Lower lobe of right lung (tissue), 2 donors: ENCODE measurements around the gene PLAC9. TPM values are rescaled to one million over a fixed set of nuclear protein-coding genes. Genes with fewer than 3 reads are reported as not detected.
A peak's percentile ranks its signal among the peaks of the same experiment; 100 is the strongest.

Experiments used
- ATAC-seq, 2 donors: fragments of 200-7000 bp; cut with Tn5 transposase; one replicate each; pipeline ENCODE4 v1.9.1; 2020 to 2022; ENCODE audit warnings: mild to moderate bottlenecking in 2 of 2, moderate library complexity in 2 of 2
- DNase-seq: peaks from one replicate; pipeline ENCODE4 v3.0.0-alpha.2; 2020
- H3K27ac ChIP-seq: fragments of 200-600 bp; one replicate; pipeline ENCODE4 v1.8.0; 2022
- H3K27me3 ChIP-seq: fragments of 200-600 bp; one replicate; pipeline ENCODE4 v1.8.0; 2022; ENCODE audit warnings: low read depth
- H3K36me3 ChIP-seq: fragments of 200-600 bp; one replicate; pipeline ENCODE4 v1.8.0; 2022; ENCODE audit warnings: mild to moderate bottlenecking
- H3K4me1 ChIP-seq: fragments of 200-600 bp; one replicate; pipeline ENCODE4 v1.8.0; 2022
- H3K4me3 ChIP-seq: fragments of 200-600 bp; one replicate; pipeline ENCODE4 v1.8.0; 2022; ENCODE audit warnings: mild to moderate bottlenecking
- H3K9me3 ChIP-seq: fragments of 200-600 bp; one replicate; pipeline ENCODE4 v1.8.0; 2022
- CTCF ChIP-seq: fragments of 200-600 bp; IDR thresholded peaks from one replicate; pipeline ENCODE4 v1.8.0; 2022; ENCODE audit warnings: antibody characterized with exemption, mild to moderate bottlenecking
- intact Hi-C: fragments of 100-400 bp; cut with DNase I; formaldehyde crosslinking; loops from one replicate; pipeline ENCODE4 v1.11.0; 2022
- total RNA-seq: library from RNA; stranded (reverse); fragmentation: NEBNext Ultra II Directional; extraction: Animal tissue kit (Norgen Biotek cat#: 25700); gene quantifications from one replicate; pipeline ENCODE4 v1.2.1, GENCODE V29; 2021
- donor health status: DM: no; HTN: yes; CAD: no; lungs with severe emphysema.

PLAC9 gene
- total RNA-seq, 1 donor from 2014 or later = 38.0 TPM

- H3K27me3 ChIP-seq = peaks cover 22% of the 10 kb centered on the region
- DNase-seq = peak; percentile 73
- no peak for TF ChIP-seq CTCF
- H3K4me3 ChIP-seq = no peak overlapping the region
- H3K27ac ChIP-seq = peak overlapping the region; percentile 73
- H3K36me3 ChIP-seq = no peaks in the 10 kb centered on the region
- peaks cover 24% of the 10 kb centered on the region for H3K4me1 ChIP-seq
- H3K9me3 ChIP-seq = no peaks in the 10 kb centered on the region
- intact Hi-C loops = no loop called here
- ATAC-seq = peak; percentile 62 to 70
These were observed 3.6 kb downstream of the PLAC9 start for GRCh38 chr10:80136134-80136571.

- H3K4me1 ChIP-seq = peaks cover 23% of the 10 kb centered on the region
- no peak for TF ChIP-seq CTCF
- H3K27ac ChIP-seq = peak overlapping the region; percentile 73
- H3K27me3 ChIP-seq = peaks cover 22% of the 10 kb centered on the region
- peak in 1 of 2 donors; percentile 13 for ATAC-seq
- intact Hi-C loops = no loop called here
- H3K36me3 ChIP-seq = no peaks in the 10 kb centered on the region
- DNase-seq = no peak
- H3K9me3 ChIP-seq = no peaks in the 10 kb centered on the region
- H3K4me3 ChIP-seq = no peak overlapping the region
These were observed 4.7 kb downstream of the PLAC9 start for GRCh38 chr10:80137031-80137862.

- Histone ChIP-seq H3K27me3 (peaks cover 22% of the 10 kb centered on the region), H3K36me3 (no peaks in the 10 kb centered on the region), H3K27ac (peak overlapping the region; percentile 73), H3K4me3 (no peak overlapping the region), H3K4me1 (peaks cover 16% of the 10 kb centered on the region), H3K9me3 (no peaks in the 10 kb centered on the region)
- intact Hi-C loops = no loop called here
- TF ChIP-seq CTCF = no peak
- ATAC-seq (no peak), DNase-seq (no peak)
These were observed 5.4 kb downstream of the PLAC9 start for GRCh38 chr10:80137920-80138319.

- intact Hi-C loops = no loop called here
These were observed 6.7 kb downstream of the PLAC9 start for GRCh38 chr10:80139265-80139664.

GRCh38 chr10:80140251-80140650 lies 7.7 kb downstream of the PLAC9 start:
- Histone ChIP-seq H3K36me3 (no peaks in the 10 kb centered on the region), H3K4me1 (peaks cover 26% of the 10 kb centered on the region), H3K27me3 (peaks cover 14% of the 10 kb centered on the region), H3K4me3 (no peak overlapping the region), H3K9me3 (no peaks in the 10 kb centered on the region), H3K27ac (no peak overlapping the region)
- DNase-seq (no peak), ATAC-seq (no peak)
- intact Hi-C loops = loop anchor here (10.0 kb wide), 1 partner anchor 65 kb away; the partner anchor contains the start of gene ANXA11
- no peak for TF ChIP-seq CTCF

More at GRCh38 chr10:80139265-80139664, 6.7 kb downstream of the PLAC9 start:
- peaks cover 16% of the 10 kb centered on the region for H3K4me1 ChIP-seq
- no peaks in the 10 kb centered on the region for H3K9me3 ChIP-seq
- TF ChIP-seq CTCF = no peak
- H3K27me3 ChIP-seq = peaks cover 14% of the 10 kb centered on the region
- no peak overlapping the region for H3K4me3 ChIP-seq
- no peaks in the 10 kb centered on the region for H3K36me3 ChIP-seq
- no peak for ATAC-seq
- no peak for DNase-seq
- H3K27ac ChIP-seq = no peak overlapping the region
